ENCODE data around the gene RASA1. TPM values are rescaled to one million over a fixed set of nuclear protein-coding genes. Genes with fewer than 3 reads are reported as not detected.

RASA1 gene
- polyA plus RNA-seq, 10 donors, result 25.0 to 35.6 (median 30.5) TPM

DNA sequence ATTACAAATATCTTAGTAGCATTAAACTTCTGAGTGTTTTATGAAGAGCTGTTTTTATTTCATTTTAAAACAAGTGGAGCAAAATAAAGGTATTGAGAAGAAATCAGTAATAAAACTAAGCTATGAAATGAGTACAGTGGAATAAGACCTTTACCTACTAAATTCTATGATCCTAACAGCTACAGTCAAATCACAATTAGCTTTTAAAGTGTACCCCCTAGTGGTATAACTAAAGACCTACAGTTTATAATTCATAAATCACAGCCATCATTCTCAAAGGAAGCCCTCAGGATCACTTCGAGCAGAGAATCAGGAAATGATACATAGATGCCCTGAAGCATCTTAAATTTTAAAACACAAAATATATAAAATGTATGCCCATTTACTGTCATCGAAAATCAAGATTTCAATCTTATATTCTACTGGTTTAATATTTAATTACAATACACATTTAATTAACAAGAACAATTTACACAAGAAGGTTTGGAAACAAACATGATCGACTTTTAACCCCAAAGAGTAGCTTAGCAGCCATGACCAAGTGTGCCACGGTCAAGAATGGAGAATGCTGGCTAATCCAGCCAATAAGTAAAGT, 132.7 kb downstream of the RASA1 start:
- peak in 2 of 3 donors; percentile 13 to 17 for DNase-seq

DNA sequence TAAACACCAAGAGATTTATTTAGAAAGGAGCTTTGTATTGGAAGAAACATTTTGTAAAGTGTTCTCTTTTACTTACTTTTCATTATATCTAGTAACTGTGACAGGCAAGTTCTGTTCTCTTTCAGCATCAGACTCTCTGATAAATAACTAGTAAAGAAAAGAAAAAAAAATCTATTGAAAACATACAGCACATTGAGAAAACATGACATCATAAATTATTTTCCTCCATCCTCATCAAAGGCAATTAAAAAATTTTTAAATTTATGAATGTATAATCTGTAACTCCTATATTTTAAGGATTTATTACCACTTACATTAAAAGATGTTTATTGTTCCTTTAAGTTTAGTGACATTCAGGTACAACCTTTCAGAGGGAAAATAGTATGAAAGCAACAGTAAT, 133.9 kb downstream of the RASA1 start:
- no peak for DNase-seq

DNA sequence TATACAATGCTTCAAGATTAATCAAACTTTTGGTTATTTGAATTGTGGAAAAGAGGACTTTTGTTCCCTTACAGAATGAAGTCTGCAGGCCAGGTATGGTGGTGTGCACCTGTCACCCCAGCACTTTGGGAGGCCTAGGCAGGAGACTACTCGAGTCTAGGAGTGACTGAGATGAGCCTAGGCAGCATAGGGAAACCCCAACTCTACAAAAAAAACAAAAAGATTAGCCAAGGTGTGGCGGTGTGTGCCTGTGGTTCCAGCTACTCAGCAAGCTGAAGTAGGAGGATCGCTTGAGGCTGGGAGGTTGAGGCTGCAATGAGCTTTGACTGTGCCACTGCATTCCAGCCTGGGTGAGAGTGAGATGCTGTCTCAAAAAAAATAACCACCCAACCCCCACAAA, 135.7 kb downstream of the RASA1 start:
- DNase-seq, result no peak

DNA sequence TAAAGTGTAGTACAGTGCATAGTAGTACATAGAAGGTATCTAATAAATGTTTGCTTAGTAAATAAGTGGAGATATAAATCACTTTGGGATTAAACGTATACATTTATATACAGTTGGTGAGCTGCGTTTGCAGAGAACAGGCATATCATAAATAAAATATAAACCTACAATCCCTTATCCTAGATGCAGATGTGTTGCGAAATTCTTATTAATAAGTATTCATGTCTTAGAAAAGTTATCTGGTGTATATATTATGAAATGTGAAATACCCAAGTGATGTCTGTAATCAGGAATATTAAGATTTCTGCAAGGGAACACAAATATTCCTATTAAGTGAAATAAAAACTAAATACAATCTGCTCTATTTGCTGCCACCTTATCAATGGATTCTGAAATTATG, 136.2 kb downstream of the RASA1 start:
- no peak for DNase-seq

DNA sequence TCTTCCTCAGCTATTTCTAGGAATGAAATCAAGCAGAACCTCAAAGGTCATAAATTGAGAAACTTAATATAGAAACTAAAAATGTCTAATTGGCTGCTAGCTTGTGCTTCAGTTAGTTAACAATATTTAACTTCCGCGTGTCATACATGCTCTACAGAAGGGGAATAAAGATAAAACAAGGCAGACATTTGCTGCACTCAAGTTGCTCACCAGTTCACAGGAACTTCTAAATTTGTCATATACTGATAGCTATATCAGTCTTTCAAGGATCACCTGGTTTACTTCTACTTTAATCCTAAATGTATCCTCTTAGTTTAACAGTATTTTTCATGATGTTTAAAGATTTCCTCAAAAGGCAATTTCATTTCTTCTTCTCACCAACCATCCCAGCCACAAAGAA, 136.7 kb downstream of the RASA1 start:
- no peak for DNase-seq

DNA sequence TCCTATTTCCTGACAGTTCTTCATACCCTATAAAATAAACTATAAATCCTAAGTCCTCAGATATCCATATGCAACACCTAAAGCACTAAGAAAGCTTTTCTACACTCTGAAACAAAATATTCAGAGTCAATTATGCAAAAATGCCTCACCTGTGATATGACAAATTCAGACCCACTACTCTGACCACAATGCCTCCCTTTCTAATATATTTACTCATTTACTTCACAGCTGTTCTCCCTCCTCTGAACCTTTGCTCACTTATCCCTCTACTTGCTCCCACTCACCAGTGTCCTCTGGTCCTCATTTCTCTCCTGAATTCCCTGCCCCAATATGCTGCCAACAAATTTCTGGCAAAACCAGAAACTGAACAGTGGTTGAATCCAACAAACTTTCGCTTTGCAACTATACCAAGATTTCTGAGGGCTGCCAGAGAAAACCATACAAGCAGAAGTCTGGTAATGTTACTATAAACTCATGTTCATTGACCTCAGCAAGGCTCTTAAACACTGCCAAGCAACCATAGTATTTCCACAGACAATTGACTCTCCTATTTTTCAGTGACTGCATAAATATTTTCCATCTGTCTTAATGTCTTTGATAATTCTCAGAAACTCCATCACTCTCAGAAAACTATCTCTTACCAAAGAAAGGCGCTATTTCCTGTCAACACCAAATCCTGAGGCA, 137.9 kb downstream of the RASA1 start:
- no peak for DNase-seq

DNA sequence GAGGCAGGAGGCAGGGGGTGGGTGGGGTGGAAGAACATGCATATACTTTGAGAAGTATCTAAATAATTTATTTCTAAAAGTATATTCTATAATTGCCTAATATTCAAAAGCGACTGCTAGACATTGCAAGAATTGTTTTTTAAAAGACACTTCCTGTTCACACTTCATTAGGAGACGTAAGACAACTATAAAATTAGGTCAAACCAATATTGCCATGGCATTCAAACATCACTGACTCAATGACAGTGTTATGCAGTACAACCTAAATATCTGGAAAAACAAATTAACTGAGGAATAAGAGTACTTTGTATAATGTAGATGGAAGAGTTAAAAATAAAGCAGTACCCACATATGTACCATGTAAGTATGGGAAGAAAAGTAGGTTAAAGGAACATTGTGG, 140.5 kb downstream of the RASA1 start:
- no peak for DNase-seq

DNA sequence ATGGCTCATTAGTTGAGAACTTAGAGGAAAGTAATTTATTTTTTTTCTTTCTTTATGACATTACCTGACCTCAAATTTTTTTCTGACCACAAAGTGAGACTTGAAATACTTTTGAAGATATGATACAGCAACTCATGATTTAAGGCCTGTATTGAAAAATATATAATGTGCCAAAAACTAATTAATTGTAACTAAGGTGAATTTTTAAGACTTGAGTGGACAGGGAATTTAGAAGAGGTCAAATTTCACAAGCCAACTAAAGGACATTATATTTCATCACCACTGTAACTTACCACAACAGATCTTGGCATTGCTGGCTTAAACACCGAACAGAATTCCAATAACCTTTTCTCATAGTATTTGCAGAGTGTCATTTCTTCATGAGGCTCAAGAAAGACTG, 143.2 kb downstream of the RASA1 start:
- DNase-seq, result peak in 1 of 3 donors; percentile 11

DNA sequence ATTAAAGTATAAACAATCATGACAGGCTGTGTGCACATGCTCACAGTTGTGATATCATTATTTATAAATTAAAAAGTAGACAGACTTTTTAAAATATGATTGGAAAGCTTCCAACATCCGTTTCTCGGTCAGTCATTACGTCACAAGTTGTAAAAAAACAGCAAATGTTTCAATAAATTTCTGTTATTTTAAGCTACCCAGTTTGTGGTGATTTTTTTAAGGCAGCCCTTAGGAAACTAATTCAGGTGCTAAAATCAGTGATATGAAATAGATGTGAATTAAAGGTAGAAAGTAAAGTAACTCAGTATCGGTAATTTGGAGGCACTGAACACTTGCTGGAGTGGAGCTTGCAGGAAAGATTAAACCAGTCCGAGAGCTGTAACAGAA, 143.9 kb downstream of the RASA1 start:
- DNase-seq, result no peak

DNA sequence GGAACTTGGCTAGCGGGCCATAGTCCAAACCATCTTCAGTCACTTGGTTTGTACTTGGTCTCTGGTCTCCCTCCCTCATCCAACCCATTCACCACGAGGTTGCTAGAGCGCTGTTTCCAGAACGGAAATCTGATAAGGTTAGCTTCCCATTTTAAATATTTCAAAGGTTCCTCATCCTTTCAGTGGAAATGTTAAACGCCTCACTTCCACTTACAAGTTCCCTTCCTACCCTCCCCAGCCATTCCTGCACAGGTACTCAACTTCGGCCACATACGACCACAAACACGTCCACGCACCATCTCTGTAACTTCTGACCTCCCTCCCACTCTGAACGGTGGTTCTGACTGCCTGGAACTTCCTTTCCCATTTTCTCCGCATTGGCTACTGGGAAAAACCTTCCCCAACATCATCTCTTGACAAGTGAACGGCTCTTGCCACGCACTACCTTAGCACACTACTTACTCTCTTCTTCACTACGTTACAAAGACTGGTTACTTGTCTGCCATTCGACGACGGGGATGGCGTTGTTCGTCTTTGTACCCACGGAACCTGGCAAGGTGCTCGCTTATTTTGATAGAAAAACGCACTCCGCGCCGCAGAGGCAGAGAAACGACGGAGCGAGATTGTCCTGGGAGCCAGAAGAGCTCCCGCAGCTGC, 144.4 kb downstream of the RASA1 start:
- peak; percentile 30 to 83 (median 54) for DNase-seq

DNA sequence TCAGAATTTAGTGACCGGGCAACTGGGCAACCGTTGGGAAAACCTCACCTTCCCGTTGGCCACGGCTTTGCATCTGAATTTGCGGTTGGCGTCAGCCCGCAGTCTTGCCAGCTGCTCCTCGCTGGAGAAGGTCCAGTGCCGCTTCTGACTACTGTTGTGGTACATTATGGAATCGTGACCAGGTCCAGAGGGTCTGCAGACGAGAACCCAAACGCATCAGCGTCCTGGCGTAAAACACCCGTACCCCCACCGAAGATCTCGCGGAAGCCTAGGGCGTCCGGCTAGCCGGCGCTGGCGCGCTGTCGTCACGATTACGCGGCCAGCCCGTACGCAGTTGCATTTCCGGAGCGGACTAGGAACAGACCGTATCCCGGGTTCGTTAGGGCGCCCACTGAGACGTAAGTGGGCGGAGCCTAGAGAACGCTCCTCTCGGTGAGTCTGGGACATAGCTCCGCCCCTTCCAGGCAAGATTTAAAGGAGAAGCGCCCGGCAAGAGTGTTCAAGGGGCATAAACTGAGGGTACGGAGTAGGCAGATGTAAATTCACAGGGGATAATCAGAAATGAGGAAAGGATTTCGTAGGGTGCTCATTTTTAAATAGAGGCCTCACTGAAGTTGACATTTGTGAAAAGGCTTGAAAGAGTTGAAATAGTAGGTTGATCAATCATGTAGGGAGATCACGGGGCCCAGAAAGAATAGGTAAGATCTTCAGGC, 145.1 kb downstream of the RASA1 start, which contains the start of gene CCNH:
Gene CCNH (minus strand): TSS at position 301 of the 713 bp plus-strand sequence. CDS start 136 bp downstream, at position 165.
- peak; percentile 98 to 99 (median 99) for DNase-seq

DNA sequence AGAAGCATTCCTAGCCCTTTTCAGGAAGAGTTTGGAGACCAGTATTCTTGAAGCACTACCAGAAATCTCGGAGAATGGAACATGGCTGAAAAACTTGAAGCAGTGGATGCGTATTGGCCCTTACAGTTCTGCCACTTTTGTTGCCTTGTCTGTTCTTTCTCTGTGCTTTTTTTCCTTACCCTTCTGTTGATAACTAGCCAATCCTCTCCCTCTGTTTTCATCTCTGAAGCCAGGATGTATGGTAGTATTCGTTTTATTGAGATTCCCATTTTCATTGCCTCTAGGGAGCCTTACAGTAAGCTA, 145.6 kb downstream of the RASA1 start:
- no peak for DNase-seq

DNA sequence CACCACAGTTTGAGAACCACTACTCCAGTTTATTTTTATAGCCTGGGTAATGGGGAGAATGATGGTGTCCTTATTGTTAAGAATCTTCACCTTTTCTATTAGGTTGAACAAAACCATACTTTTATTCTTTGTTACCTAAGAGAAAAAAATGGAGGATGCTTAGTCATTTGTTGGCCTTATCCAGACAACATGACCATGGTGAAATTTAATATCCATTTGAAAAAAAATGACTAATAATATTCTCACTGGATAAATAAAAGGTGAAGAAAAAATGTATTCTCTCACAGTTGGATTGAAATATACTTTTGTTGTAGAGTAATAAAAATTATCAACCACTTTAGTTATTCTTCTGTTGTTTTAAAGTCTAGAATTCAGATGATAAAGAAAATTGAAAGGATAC, 150.8 kb downstream of the RASA1 start:
- DNase-seq, result no peak

DNA sequence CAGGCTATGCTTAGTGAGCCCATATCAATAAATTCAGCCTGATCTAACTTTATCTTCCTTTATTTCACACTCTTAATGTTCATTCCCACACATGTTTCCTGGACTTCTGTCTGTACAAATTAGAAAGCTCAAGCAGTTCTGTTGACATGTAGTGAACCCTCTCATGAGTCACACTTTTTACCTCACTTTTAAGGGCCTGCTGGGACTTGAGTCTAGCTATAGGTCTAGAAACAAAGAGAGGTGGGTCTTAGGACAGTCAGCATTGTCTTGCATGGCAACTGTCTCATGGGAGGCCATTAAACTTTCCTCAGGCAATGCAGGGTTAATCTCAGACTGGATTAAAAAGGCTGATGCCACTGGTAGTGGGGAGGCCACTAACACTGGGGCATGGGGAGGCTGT, 153.6 kb downstream of the RASA1 start:
- no peak for DNase-seq

DNA sequence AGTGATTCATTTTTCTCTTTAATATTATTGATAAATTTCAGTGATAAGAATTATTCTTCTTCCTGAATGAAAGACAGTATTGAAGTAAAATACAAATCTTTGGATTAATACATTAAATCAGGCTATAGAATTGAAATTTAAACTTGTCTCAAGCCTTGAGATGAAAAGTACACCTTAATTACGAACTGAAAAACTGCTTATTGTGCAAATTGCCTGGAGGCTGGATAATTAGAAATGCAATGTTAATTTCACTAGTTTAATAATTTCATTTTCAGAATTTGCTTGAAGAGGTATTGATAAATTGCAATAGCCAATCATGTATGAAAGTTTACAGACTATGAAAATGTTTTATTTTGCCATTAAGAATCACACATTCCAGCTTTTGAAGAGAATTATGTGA, 156.1 kb downstream of the RASA1 start:
- no peak for DNase-seq

DNA sequence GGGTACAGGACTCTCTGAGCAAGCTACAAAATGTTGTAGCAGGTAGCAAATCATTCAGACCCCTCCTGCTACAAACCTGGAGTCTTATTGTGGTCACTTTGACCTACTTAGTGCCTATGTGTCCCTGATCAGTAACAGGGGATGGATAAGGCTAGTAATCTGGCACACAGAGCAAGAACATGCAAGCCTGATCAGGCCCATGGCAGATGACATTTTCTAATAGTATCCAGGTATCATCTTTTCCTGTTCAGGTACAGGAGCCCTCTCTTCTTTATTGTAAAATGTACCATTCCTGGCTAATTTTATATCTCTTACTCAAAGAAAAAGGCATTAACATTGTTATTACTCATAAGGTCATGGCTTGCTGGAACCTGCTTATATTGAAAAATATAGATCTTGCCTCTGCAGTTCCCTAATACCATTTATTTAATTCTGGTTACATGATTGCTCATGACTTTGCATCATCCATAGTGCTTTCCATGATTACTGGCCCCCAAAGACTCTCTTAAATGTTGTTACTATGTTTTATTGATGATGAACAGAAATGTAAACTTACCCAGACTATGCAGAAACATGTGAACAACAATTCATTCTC, 163.3 kb downstream of the RASA1 start:
- no peak for DNase-seq

DNA sequence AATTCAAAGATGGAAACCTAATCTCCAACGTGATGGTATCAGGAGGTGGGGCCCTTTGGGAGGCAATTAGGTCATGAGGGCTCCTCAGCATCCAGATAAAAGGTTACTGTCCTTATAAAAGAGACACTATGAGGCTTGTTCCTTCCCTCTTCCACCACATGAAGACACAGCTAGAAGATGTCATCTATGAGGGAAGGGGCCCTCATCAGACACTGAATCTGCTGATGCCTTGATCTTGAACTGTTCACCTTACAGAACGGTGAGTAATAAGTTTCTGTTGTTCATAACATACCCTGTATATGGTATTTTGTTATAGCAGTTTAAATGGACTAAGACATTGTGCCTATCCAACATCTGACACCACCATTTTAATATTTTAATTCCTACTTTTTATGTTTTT, 164.8 kb downstream of the RASA1 start:
- no peak for DNase-seq

DNA sequence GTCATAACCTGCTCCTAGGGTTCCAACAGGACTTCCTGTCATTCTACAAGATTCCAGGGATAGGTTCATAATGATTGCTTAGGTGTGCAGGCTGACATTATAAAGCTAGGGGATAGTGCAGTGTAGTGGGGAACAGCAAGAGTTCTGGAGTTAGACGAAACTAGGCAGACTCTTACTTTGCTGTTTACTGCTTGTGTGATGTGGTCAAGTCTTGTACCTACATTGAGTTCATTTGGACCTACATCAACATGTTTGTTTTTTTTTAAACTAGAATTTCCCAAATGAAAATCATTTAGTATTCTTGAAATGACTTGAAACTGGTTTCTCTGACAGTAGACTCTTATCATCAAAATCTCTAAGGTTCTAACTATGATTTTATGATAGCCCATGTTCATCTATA, 166.3 kb downstream of the RASA1 start:
- no peak for DNase-seq

DNA sequence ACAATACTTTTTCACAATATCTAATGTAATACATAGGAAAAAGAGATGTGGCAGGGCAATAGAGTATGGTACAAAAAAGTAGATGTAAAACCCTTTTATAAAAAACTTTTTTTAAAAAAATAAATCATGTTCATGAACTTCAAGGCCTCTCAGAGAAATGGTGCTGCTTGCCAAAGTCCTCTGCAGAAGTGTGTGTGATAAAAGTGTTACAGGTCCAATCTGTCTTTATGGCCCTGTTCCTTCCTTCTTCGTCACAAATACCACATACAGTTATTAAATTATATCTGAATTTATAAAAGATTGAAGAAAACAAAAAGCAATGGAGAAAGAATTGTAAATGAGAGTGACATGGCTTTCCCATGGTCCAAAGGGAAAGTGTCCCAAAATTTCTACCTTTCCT, 166.8 kb downstream of the RASA1 start:
- no peak for DNase-seq

DNA sequence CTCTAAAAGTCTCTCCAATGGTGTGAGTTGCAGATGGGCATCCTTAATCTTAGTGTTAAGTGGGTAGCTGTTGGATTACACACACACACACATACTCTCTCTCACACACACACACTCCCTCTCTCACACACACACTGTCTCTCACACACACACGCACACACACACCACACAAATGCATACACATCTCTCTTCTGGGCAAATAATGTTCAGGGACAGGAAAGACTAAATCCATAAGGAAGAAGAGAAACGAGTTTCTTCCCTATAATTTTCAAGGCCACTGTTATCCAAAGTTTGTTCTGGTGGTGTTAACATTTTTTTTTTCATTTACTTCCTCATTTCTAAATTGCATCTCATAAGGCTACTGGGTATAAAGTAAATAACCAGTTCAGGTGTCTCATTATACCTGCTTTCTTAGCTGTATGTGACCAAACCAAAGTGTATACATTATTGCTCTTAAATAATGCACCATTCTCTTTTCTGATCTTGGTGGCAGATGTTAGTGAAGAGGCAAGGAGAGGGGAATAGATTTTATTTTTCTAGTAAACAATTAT, 167.5 kb downstream of the RASA1 start:
- DNase-seq, result no peak

DNA sequence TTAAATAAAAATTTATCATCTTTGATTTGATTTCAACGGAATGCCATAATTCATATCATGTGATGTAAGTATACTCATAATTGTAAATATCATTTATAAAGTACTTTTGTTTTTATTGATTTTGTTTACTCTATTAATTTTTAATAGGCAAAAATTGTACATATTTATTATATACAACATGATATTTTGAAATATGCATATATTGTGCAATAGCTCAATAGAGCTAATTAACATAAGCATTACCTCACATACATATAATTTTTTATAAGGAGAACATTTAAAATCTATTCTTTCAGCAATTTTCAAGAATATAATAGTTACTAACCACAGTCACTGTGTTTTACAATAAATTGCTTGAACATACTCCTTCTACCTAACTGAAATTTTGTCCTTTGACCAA, 170.0 kb downstream of the RASA1 start:
- DNase-seq, result no peak

DNA sequence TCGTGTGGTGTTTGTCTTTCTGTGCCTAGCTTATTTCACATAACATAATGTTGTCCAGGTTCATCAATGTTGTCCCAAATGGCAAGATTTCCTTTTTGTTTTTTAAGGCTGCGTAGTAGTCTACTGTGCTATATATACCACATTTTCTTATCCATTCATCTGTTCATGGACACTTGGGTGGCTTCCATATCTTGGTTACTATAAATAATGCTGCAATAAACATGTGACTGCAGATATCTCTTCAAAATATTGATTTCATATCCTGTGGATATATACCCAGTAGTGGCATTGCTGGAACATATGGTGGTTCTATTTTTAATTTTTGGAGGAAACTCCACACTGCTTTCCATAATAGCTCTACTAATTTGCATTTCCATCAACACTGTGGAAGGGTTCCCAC, 170.5 kb downstream of the RASA1 start:
- no peak for DNase-seq

Data from muscle of back (tissue), 11 donors.